ENCODE results near the gene HASPIN.

GRCh38 chr17:3768769-3769168 lies 45.1 kb downstream of the HASPIN start:
- TF ChIP-seq CTCF (IDR thresholded peaks at IDR 0.05; ENCODE audit: poor library complexity, severe bottlenecking) (no peak), EP300 (conservative IDR thresholded peaks at IDR 0.05; ENCODE audit: poor library complexity, severe bottlenecking) (no peak), EZH2 (IDR thresholded peaks at IDR 0.05; ENCODE audit: borderline replicate concordance, insufficient read depth, low read length, poor library complexity, severe bottlenecking) (no peak), REST (IDR thresholded peaks at IDR 0.05; ENCODE audit: borderline replicate concordance) (no peak)

All from neural cell (in vitro differentiated cells).